Measurements from ENCODE around the gene PDGFRB.

PDGFRB gene

DNA sequence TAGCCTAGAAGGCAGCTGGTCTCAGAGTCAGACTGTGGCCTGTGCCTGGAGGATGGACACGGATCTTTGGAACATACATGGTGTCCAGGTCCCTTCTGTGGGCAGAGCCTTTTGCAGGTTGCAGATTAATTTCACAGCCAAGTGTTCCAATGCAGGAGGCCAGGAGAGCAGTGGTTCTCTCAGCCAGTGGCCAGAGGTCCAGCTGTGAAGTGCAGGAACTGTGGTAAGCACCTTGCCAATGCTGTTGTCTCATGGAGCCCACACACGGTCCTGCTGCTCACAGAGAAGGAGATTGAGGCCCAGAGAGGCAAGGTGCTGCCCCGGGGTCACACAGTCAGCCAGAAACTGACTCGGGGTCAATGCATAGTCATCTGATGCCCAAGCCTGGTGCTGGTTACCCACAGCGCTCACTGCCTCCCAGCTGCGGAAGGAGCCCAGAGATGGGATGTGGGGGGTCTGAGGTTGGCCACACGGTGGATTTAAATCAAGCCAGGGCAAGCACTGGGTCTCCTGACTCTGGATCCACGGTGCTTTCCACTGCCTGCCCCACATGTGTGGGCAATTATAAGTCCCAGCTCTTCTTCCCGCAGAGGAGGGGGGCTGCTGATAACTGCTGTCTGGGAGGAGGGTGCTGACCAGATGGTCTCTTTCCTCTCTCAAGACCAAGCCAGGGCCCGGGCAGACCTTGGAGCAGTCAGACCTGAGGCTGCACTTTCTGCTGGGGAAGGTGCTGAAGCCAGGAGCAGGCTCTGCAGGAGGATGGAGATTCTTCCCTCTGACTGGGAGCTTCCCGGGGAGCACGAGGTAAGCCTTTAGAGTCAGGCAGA is 2.8 kb downstream of the PDGFRB start:
- H3K4me3 ChIP-seq (ENCODE audit: low read depth, low read length), result no peak overlapping the region
- H3K4me1 ChIP-seq (ENCODE audit: control insufficient read depth, insufficient read depth, low read length), result no peaks in the 10 kb centered on the region
- H3K27ac ChIP-seq (ENCODE audit: extremely low read depth, low read depth, low read length), result no peak overlapping the region
- CTCF ChIA-PET, result interaction anchor here (0.6 kb wide), 2 partner anchors 9 to 10 kb away, joined by 3 read pairs; no protein-coding TSS in a partner anchor
- H3K9me3 ChIP-seq (ENCODE audit: control insufficient read depth, insufficient read depth, low read depth, low read length), result no peaks in the 10 kb centered on the region
- POLR2A ChIA-PET, result no interaction called here
- TF ChIP-seq GLIS2 (tag by site-specific recombination; IDR thresholded peaks at IDR 0.05) (peak; percentile 18; the same call in 1 of the 2 replicates), ZIC2 (tag by site-specific recombination; IDR thresholded peaks at IDR 0.05) (peak; percentile 51)
- TF ChIP-seq, protein P1, sequence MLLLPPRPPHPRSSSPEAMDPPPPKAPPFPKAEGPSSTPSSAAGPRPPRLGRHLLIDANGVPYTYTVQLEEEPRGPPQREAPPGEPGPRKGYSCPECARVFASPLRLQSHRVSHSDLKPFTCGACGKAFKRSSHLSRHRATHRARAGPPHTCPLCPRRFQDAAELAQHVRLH (tag by site-specific recombination; IDR thresholded peaks at IDR 0.05), result no peak
- H3K36me3 ChIP-seq (ENCODE audit: control insufficient read depth in 2 of 2, insufficient read depth in 1 of 2, low read length in 2 of 2), result no peaks in the 10 kb centered on the region

- no peak for TF ChIP-seq ZNF155 (tag by site-specific recombination; IDR thresholded peaks at IDR 0.05)
- no peak for TF ChIP-seq ZNF623 (tag by site-specific recombination; IDR thresholded peaks at IDR 0.05)
- no peak for TF ChIP-seq HIC1 (tag by site-specific recombination; IDR thresholded peaks at IDR 0.05)
- no peak for TF ChIP-seq ZNF146 (tag by site-specific recombination; IDR thresholded peaks at IDR 0.05)
- TF ChIP-seq, protein P2, sequence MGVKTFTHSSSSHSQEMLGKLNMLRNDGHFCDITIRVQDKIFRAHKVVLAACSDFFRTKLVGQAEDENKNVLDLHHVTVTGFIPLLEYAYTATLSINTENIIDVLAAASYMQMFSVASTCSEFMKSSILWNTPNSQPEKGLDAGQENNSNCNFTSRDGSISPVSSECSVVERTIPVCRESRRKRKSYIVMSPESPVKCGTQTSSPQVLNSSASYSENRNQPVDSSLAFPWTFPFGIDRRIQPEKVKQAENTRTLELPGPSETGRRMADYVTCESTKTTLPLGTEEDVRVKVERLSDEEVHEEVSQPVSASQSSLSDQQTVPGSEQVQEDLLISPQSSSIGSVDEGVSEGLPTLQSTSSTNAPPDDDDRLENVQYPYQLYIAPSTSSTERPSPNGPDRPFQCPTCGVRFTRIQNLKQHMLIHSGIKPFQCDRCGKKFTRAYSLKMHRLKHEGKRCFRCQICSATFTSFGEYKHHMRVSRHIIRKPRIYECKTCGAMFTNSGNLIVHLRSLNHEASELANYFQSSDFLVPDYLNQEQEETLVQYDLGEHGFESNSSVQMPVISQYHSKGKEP (tag by site-specific recombination; IDR thresholded peaks at IDR 0.05), result no peak
- TF ChIP-seq ZNF366 (tag by site-specific recombination; conservative IDR thresholded peaks at IDR 0.05), result no peak
- TF ChIP-seq ZNF221 (tag by site-specific recombination; IDR thresholded peaks at IDR 0.05; ENCODE audit: borderline replicate concordance), result no peak
- no peak for TF ChIP-seq ZNF660 (tag by site-specific recombination; IDR thresholded peaks at IDR 0.05)
- no peak for TF ChIP-seq ZNF530 (tag by site-specific recombination; IDR thresholded peaks at IDR 0.05; ENCODE audit: low read depth)
- TF ChIP-seq, protein P3, sequence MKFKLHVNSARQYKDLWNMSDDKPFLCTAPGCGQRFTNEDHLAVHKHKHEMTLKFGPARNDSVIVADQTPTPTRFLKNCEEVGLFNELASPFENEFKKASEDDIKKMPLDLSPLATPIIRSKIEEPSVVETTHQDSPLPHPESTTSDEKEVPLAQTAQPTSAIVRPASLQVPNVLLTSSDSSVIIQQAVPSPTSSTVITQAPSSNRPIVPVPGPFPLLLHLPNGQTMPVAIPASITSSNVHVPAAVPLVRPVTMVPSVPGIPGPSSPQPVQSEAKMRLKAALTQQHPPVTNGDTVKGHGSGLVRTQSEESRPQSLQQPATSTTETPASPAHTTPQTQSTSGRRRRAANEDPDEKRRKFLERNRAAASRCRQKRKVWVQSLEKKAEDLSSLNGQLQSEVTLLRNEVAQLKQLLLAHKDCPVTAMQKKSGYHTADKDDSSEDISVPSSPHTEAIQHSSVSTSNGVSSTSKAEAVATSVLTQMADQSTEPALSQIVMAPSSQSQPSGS (tag by site-specific recombination; IDR thresholded peaks at IDR 0.05; ENCODE audit: low read depth), result no peak
- TF ChIP-seq ZBTB7A (tag by site-specific recombination; IDR thresholded peaks at IDR 0.05; ENCODE audit: low read depth), result no peak
- TF ChIP-seq ZNF18 (tag by site-specific recombination; IDR thresholded peaks at IDR 0.05), result no peak
- TF ChIP-seq PRDM1 (tag by site-specific recombination; IDR thresholded peaks at IDR 0.05), result no peak
- no peaks in the 10 kb centered on the region for H3K4me1 ChIP-seq (ENCODE audit: control insufficient read depth, insufficient read depth, low read length)
- H3K27ac ChIP-seq (ENCODE audit: extremely low read depth, low read depth, low read length), result no peak overlapping the region
- no peaks in the 10 kb centered on the region for H3K36me3 ChIP-seq (ENCODE audit: control insufficient read depth in 2 of 2, insufficient read depth in 1 of 2, low read length in 2 of 2)
- CTCF ChIA-PET, result interaction anchor here (0.6 kb wide), 1 partner anchor 18 kb away, joined by 4 read pairs; no protein-coding TSS in a partner anchor
- H3K9me3 ChIP-seq (ENCODE audit: control insufficient read depth, insufficient read depth, low read depth, low read length), result no peaks in the 10 kb centered on the region
- POLR2A ChIA-PET, result no interaction called here
- H3K4me3 ChIP-seq (ENCODE audit: low read depth, low read length), result no peak overlapping the region
These were observed 6.0 kb downstream of the PDGFRB start for GRCh38 chr5:150149618-150150017.

Data from HEK293 (cell line).